HG03175 (cell line): Measurements from ENCODE around the gene LPAR2.

ENCODE experiments used
- ATAC-seq: cut with Tn5 transposase; IDR thresholded peaks from one replicate; pipeline ENCODE4 v1.9.1; 2021; ENCODE audit warnings: mild to moderate bottlenecking, moderate library complexity; ENCODE audit not compliant: unreplicated experiment

The LPAR2 gene

GRCh38 chr19:19654441-19654840 lies 26.4 kb upstream of the LPAR2 start:
- no peak for ATAC-seq

DNA sequence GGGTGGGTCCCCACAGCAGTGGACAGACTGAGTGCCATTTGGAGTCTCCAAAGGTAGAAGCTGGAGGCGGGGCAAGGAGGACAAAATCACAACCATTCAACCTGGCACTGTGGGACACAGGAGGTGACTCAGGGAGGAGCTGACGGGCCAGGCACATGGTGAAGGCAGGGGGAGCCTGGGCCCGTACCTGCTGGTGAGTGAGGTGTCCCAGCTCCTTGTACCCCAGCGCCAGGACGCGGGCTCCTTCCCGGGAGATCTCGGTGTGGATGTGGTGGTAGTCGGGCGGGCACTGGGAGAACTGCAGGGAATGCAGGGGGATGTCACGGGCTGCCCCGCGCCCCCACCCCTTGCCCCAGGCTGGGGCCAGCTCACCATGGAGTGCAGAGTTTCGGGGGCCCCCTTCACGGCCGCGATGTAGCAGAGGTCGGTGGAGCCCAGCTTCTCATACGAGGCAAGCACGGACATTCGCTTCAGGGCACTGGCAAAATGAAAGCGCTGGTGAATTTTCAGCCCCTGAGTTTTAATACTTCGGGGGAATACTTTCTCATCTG lies 25.7 kb upstream of the LPAR2 start:
- no peak for ATAC-seq

- no peak for ATAC-seq
Observed at GRCh38 chr19:19652482-19653295, 24.7 kb upstream of the LPAR2 start.

DNA sequence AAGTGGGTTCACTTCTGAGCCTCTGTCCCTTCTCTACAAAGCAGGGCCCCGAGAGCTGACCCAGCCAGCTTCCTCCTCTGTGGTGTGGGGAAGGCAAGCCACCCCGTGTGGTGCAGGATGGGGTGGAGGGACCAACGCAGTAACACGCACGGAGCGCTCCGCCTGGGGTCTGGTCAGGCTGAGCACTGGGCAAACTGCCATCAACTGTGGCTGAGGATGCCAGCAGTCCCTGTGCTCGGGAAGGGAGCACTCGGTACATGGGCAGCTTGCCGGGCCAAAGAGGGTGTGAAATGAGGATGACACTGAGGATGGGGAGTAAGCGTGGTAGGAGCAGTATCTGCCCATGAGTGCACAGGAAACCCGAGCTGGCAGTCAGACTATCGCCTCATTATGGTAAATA lies 23.1 kb upstream of the LPAR2 start:
- ATAC-seq, result no peak

- ATAC-seq, result no peak
Observed at GRCh38 chr19:19650331-19650730, 22.3 kb upstream of the LPAR2 start.

GRCh38 chr19:19649580-19649995 lies 21.6 kb upstream of the LPAR2 start:
- no peak for ATAC-seq

- no peak for ATAC-seq
Observed at GRCh38 chr19:19649155-19649554, 21.1 kb upstream of the LPAR2 start.

- no peak for ATAC-seq
Observed at GRCh38 chr19:19647037-19647835, 19.2 kb upstream of the LPAR2 start.

DNA sequence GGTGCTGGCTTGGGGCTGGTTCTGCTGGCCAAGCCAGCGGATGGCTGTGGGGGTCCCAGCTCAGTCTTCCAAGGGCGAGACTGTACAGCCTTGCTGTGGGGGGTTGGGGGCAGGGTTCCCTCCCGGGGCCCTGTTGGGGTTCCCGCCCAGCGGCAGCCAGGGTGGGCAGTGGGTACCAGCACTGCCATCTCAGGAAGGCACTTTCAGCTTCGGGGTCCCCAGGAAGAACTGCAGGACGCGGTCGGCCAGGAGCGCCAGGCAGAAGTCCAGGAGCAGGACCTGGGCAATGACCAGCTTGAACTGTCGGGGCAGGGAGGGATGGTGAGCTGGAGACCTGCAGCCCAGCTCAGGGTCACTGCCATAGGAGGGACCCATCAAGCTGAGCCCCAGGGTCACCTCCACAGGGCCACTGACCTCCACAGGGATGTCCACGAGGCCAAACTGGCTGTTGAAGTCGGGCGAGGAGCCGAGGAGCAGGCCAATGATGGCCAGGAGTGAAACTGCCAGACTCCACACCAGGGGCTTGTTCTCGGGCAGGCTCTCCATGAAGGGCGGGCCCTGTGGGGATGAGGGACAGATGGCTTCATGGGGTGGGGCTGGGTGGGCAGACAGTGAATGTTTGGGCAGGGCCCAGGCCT lies 17.3 kb upstream of the LPAR2 start:
- no peak for ATAC-seq

DNA sequence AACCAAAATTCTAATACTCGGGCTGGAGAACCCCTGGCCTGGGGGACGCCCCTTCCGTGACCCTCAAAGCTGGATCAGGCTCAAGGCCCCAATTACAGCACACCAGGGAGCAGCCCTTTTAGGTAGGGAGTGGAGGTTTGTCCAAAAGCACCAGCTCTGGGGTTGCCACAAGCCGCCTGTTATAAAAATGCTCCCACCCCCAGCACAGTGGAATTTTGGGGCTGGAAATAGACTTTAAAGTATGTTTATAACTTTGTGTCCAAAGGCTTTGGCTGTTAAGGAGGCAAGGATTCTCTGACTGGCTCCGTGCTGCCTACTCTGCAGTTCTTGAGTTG lies 16.0 kb upstream of the LPAR2 start:
- no peak for ATAC-seq

DNA sequence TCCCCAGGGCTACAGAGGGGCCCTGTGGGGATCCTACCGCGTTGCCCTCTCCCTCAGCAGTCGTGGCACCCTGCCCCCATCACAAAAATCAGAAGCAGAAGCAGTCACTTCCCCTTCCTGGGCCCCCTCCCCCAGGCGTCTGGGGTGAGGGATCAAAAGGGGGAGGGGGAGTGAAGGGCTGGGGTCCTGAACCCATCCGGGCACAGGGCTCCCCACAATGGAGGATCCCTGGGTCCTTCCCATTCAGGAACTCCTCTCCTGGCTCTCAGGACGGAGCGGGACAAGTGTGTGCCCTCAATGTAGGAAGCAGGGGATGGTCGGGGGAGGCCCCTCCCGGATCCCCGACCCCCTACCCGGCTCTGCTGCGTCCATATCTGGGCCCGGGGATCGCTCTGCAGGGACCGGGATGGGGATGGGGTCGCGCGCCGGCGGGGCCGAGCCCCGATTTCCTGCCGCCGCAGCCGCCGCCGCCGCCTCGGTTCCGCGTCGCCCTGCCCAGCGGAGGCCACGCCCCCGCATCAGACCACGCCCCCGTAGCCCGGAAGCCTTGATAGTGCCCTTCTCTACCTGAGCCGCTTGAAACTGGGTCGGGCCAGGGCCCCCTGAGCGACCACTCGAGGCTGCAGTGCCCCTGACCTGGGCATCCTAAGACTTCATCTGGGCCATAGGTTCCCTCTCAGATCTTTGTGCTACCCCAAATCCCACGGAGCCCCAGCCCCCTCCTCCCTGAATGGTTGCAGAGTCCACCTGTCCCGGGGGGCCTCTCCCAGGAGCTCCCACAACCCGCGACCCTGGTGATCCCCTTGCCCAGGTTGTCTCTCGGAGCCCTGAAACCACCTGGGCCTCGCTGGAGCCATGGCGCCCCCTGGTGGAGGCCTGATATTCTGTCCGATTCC lies 15.4 kb upstream of the LPAR2 start, which contains the start of gene GMIP:
TSS of gene GMIP (minus strand) at position 500 of the 896 bp plus-strand sequence. CDS start at position 372, 128 bp downstream.
- ATAC-seq, result peak; percentile 76

DNA sequence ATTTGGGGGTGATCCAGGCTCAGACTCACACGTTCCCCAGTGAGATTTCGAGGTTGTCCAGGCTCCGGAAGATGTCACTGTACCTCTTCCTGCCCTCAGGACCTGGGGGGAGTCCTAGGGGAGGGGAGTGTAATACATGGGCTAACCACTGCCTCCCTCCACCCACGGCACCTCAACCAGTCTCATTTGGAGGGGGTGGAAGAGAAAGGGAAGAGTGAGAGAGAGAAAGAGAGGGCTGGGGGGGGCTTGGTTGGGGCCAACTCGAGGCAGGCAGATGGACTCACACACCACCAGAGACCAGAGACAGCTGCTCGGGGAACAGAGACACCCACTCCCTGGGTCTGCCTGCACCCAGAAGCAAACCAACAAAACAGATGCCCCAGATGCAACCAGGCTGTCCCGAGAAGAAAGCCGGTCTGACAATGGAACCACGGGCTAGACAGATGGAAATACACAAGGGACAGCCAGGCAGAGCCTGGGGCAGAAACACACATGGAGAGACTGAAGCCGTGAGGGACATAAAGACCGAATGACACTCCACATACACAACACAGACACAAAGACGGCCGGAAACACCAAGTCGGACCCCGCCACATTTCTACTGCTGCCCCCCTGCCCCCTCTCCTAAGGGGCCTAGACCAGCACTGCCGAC lies 14.6 kb upstream of the LPAR2 start:
- ATAC-seq, result peak; percentile 19

DNA sequence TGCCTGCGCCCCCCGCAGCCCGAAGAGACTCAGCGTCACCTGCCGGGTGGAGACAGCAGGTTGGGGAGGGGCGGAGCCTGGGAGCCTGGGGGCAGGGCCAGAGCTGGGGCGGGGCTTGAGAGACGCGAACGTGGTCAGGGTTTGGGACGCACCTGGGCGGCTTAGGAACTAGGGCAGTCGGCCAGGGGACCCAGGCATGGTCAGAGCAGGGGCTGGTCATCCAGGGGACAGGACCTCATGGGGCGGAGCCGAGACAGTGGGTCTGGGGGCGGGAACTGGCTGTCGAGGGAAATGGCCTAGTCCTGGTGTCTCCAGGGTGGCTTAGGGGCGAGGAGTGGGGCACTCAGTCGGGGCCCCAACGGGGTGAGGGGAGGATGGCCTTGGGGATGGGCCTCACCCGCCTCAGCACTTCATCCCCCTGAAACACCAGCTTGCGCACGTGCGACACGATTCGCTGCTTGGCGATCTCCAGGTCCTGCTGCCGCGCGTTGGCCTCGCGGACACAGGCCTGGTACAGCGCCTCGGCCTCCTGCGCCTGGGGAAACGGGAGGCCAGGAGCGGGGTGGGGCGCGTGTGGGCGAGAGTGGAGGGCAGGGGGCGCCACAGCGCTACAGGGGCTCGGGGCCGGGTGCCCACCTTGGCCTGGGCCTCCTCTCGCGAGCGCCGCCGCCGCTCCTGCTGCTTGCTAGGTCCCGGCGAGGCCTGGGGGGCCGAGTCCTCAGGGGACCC lies 9.7 kb upstream of the LPAR2 start:
- ATAC-seq, result no peak

GRCh38 chr19:19637186-19637522 lies 9.1 kb upstream of the LPAR2 start:
- ATAC-seq, result no peak

- no peak for ATAC-seq
Observed at GRCh38 chr19:19636573-19637185, 8.7 kb upstream of the LPAR2 start.

GRCh38 chr19:19635313-19635702 lies 7.3 kb upstream of the LPAR2 start:
- no peak for ATAC-seq

DNA sequence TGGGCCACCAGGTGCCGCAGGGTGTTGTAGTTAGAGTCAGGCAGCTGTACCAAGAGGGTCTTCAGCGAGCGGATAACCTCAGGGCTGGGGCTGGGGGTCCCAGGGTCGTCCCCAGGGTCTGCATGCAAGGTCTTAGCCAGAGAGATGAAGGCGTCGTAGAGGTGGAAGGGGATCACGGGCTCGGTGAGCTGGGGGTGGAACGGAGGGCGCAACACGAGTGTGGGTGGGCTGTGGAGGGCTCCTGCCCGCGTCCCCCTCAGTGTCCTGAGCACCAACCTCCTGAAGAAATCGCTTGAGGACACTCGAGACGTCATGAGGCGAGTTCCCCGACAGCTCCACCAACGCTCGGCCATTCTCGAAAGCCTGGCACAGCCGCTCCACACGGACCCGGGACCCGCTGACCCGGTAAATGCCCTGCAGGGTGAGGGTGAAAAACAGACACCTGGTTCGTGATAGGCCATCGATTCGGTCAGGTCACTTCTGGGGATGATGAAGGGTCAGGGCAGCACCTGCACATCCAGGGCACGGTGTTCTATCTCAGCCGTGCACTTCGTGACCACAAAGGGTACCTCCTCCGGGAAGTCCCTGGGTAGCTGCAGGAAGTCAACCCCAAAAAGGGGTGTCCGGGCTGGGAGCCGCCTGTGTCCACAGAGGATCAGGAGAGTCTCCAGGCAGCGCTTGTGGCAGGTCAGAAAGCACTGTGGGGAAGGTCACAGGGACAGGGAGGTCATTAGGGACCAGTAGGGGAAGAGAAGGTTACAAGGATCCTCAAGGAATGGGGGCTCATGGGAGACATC lies 6.7 kb upstream of the LPAR2 start:
- no peak for ATAC-seq
